Measurements from ENCODE around the gene ZC3H7A.

- TF ChIP-seq ZNF274 (IDR thresholded peaks at IDR 0.05; ENCODE audit: low read depth, low read length) (no peak), YY1 (IDR thresholded peaks at IDR 0.05; ENCODE audit: insufficient read depth, insufficient read length) (no peak)
These were observed 85.4 kb downstream of the ZC3H7A start for GRCh38 chr16:11711662-11712061.

Measured in NT2/D1 (cell line).